HG03442 (cell line): ENCODE measurements around the gene MOK.

Experiments
- ATAC-seq: cut with Tn5 transposase; IDR thresholded peaks from one replicate; pipeline ENCODE4 v1.9.1; 2021; ENCODE audit warnings: mild to moderate bottlenecking, moderate library complexity; ENCODE audit not compliant: unreplicated experiment

The MOK gene

GRCh38 chr14:102184316-102185035, 120.5 kb downstream of the MOK start:
- ATAC-seq = no peak

- ATAC-seq = no peak
These were observed 121.1 kb downstream of the MOK start for GRCh38 chr14:102183886-102184285.

GRCh38 chr14:102182936-102183619, 121.9 kb downstream of the MOK start:
- ATAC-seq = no peak

- no peak for ATAC-seq
These were observed 122.8 kb downstream of the MOK start for GRCh38 chr14:102182190-102182589.

- ATAC-seq = no peak
These were observed 123.8 kb downstream of the MOK start for GRCh38 chr14:102181187-102181586.

- no peak for ATAC-seq
These were observed 124.5 kb downstream of the MOK start for GRCh38 chr14:102180248-102180998.
